Measurements from ENCODE around the gene NXPH1. TPM values are rescaled to one million over a fixed set of nuclear protein-coding genes. Genes with fewer than 3 reads are reported as not detected.

Gene NXPH1
- total RNA-seq, 1 donor from 2014 or later = 0.13 TPM

- no peak for DNase-seq (ENCODE audit: low read depth)
These were observed 156.8 kb downstream of the NXPH1 start for GRCh38 chr7:8590225-8590624.

- DNase-seq (ENCODE audit: low read depth) = no peak
These were observed 157.4 kb downstream of the NXPH1 start for GRCh38 chr7:8590791-8591190.

- DNase-seq (ENCODE audit: low read depth) = no peak
These were observed 157.9 kb downstream of the NXPH1 start for GRCh38 chr7:8591289-8591688.

GRCh38 chr7:8592167-8592566 lies 158.8 kb downstream of the NXPH1 start:
- DNase-seq (ENCODE audit: low read depth) = no peak

GRCh38 chr7:8594115-8594514 lies 160.7 kb downstream of the NXPH1 start:
- DNase-seq (ENCODE audit: low read depth) = peak; percentile 40

- DNase-seq (ENCODE audit: low read depth) = no peak
These were observed 164.2 kb downstream of the NXPH1 start for GRCh38 chr7:8597565-8597964.

GRCh38 chr7:8601121-8601520 lies 167.7 kb downstream of the NXPH1 start:
- DNase-seq (ENCODE audit: low read depth) = no peak

GRCh38 chr7:8605221-8605620 lies 171.8 kb downstream of the NXPH1 start:
- DNase-seq (ENCODE audit: low read depth) = no peak

- DNase-seq (ENCODE audit: low read depth) = no peak
These were observed 179.2 kb downstream of the NXPH1 start for GRCh38 chr7:8612584-8612983.

GRCh38 chr7:8613191-8613590 lies 179.8 kb downstream of the NXPH1 start:
- no peak for DNase-seq (ENCODE audit: low read depth)

GRCh38 chr7:8615019-8615418 lies 181.6 kb downstream of the NXPH1 start:
- no peak for DNase-seq (ENCODE audit: low read depth)

GRCh38 chr7:8618441-8619070 lies 185.1 kb downstream of the NXPH1 start:
- DNase-seq (ENCODE audit: low read depth) = no peak

- no peak for DNase-seq (ENCODE audit: low read depth)
These were observed 186.8 kb downstream of the NXPH1 start for GRCh38 chr7:8620169-8620568.

- DNase-seq (ENCODE audit: low read depth) = no peak
These were observed 192.2 kb downstream of the NXPH1 start for GRCh38 chr7:8625612-8626011.

- no peak for DNase-seq (ENCODE audit: low read depth)
These were observed 193.9 kb downstream of the NXPH1 start for GRCh38 chr7:8627325-8627724.

GRCh38 chr7:8628656-8629055 lies 195.2 kb downstream of the NXPH1 start:
- DNase-seq (ENCODE audit: low read depth) = no peak

GRCh38 chr7:8629504-8629903 lies 196.1 kb downstream of the NXPH1 start:
- DNase-seq (ENCODE audit: low read depth) = peak; percentile 14

GRCh38 chr7:8637322-8637721 lies 203.9 kb downstream of the NXPH1 start:
- DNase-seq (ENCODE audit: low read depth) = no peak

- peak; percentile 71 for DNase-seq (ENCODE audit: low read depth)
These were observed 204.7 kb downstream of the NXPH1 start for GRCh38 chr7:8638076-8638475.

- no peak for DNase-seq (ENCODE audit: low read depth)
These were observed 206.3 kb downstream of the NXPH1 start for GRCh38 chr7:8639668-8640067.

- DNase-seq (ENCODE audit: low read depth) = no peak
These were observed 207.3 kb downstream of the NXPH1 start for GRCh38 chr7:8640671-8641070.

GRCh38 chr7:8668627-8669500 lies 235.5 kb downstream of the NXPH1 start:
- no peak for DNase-seq (ENCODE audit: low read depth)

GRCh38 chr7:8669501-8669851 lies 236.1 kb downstream of the NXPH1 start:
- DNase-seq (ENCODE audit: low read depth) = no peak

All from myocyte (in vitro differentiated cells).